ENCODE data around the gene MACROD2. TPM values are rescaled to one million over a fixed set of nuclear protein-coding genes. Genes with fewer than 3 reads are reported as not detected.

MACROD2 gene
- total RNA-seq, 1 donor from 2014 or later = 6.7 TPM

GRCh38 chr20:14799545-14800216 lies 804.4 kb downstream of the MACROD2 start:
- no peak for DNase-seq (ENCODE audit: extremely low spot score, unreplicated experiment)
- Mint-ChIP-seq H3K27ac (no peak overlapping the region), H3K4me3 (no peak overlapping the region), H3K27me3 (no peaks in the 10 kb centered on the region), H3K4me1 (ENCODE audit: unreplicated experiment) (peaks cover 5% of the 10 kb centered on the region), H3K36me3 (no peaks in the 10 kb centered on the region), H3K9me3 (peaks cover 16% of the 10 kb centered on the region)
- TF ChIP-seq CTCF (conservative IDR thresholded peaks at IDR 0.05) = no peak

- no peak overlapping the region for H3K4me3 Mint-ChIP-seq
- no peak for TF ChIP-seq CTCF (conservative IDR thresholded peaks at IDR 0.05)
- H3K4me1 Mint-ChIP-seq (ENCODE audit: unreplicated experiment) = peaks cover 5% of the 10 kb centered on the region
- DNase-seq (ENCODE audit: extremely low spot score, unreplicated experiment) = no peak
- H3K9me3 Mint-ChIP-seq = peaks cover 4% of the 10 kb centered on the region
- H3K27ac Mint-ChIP-seq = no peak overlapping the region
- H3K27me3 Mint-ChIP-seq = no peaks in the 10 kb centered on the region
- H3K36me3 Mint-ChIP-seq = no peaks in the 10 kb centered on the region
Observed at GRCh38 chr20:14800707-14801425, 805.5 kb downstream of the MACROD2 start.

GRCh38 chr20:14801591-14802325 lies 806.4 kb downstream of the MACROD2 start:
- no peak for TF ChIP-seq CTCF (conservative IDR thresholded peaks at IDR 0.05)
- H3K4me3 Mint-ChIP-seq = no peak overlapping the region
- no peaks in the 10 kb centered on the region for H3K27me3 Mint-ChIP-seq
- H3K36me3 Mint-ChIP-seq = no peaks in the 10 kb centered on the region
- no peak for DNase-seq (ENCODE audit: extremely low spot score, unreplicated experiment)
- H3K27ac Mint-ChIP-seq = no peak overlapping the region
- no peaks in the 10 kb centered on the region for H3K9me3 Mint-ChIP-seq
- peaks cover 5% of the 10 kb centered on the region for H3K4me1 Mint-ChIP-seq (ENCODE audit: unreplicated experiment)

GRCh38 chr20:14807224-14807623 lies 811.9 kb downstream of the MACROD2 start:
- Mint-ChIP-seq H3K27me3 (no peaks in the 10 kb centered on the region), H3K36me3 (peaks cover 10% of the 10 kb centered on the region), H3K27ac (no peak overlapping the region), H3K4me3 (no peak overlapping the region), H3K4me1 (ENCODE audit: unreplicated experiment) (no peaks in the 10 kb centered on the region), H3K9me3 (peaks cover 42% of the 10 kb centered on the region)
- DNase-seq (ENCODE audit: extremely low spot score, unreplicated experiment) = no peak
- TF ChIP-seq CTCF (conservative IDR thresholded peaks at IDR 0.05) = no peak

- peaks cover 29% of the 10 kb centered on the region for H3K9me3 Mint-ChIP-seq
- TF ChIP-seq CTCF (conservative IDR thresholded peaks at IDR 0.05) = no peak
- H3K4me3 Mint-ChIP-seq = no peak overlapping the region
- no peak overlapping the region for H3K27ac Mint-ChIP-seq
- DNase-seq (ENCODE audit: extremely low spot score, unreplicated experiment) = no peak
- no peaks in the 10 kb centered on the region for H3K27me3 Mint-ChIP-seq
- H3K36me3 Mint-ChIP-seq = peaks cover 7% of the 10 kb centered on the region
- no peaks in the 10 kb centered on the region for H3K4me1 Mint-ChIP-seq (ENCODE audit: unreplicated experiment)
Observed at GRCh38 chr20:14815340-14815739, 820.0 kb downstream of the MACROD2 start.
